MM.1S (cell line): Measurements from ENCODE around the gene SNF8.

Source experiments
- EZH2 ChIP-seq: fragments of 300-600 bp; sonication (generic); optimal IDR thresholded peaks from 2 replicates; pipeline ENCODE3; 2017; ENCODE audit warnings: low read depth, mild to moderate bottlenecking, antibody characterized with exemption, low read length, mixed read lengths
- TF ChIP-seq, protein P1 (sequence below): fragments of 300-600 bp; sonication (generic); IDR thresholded peaks from 2 replicates; pipeline ENCODE4 v1.5.1; 2016; ENCODE audit warnings: antibody characterized with exemption, low read length, mixed read lengths

DNA sequence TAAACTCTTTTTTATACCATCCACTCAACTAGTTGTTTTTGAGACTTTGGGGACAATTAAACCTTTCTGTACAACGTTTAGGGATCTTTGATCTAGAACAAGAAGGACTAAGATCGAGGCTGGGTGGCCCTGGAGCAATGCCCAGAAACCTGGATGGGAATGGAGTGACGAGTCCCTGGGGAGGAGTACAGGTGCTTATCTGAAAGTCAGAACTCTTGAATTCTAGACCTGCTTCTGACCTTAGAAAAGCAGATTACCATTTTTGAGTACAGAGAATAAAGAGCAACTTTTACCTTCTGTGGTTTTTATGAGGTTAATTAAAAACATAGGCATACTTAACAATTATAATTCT, 18.7 kb downstream of the SNF8 start:
- TF ChIP-seq, protein P1, sequence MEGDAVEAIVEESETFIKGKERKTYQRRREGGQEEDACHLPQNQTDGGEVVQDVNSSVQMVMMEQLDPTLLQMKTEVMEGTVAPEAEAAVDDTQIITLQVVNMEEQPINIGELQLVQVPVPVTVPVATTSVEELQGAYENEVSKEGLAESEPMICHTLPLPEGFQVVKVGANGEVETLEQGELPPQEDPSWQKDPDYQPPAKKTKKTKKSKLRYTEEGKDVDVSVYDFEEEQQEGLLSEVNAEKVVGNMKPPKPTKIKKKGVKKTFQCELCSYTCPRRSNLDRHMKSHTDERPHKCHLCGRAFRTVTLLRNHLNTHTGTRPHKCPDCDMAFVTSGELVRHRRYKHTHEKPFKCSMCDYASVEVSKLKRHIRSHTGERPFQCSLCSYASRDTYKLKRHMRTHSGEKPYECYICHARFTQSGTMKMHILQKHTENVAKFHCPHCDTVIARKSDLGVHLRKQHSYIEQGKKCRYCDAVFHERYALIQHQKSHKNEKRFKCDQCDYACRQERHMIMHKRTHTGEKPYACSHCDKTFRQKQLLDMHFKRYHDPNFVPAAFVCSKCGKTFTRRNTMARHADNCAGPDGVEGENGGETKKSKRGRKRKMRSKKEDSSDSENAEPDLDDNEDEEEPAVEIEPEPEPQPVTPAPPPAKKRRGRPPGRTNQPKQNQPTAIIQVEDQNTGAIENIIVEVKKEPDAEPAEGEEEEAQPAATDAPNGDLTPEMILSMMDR = no peak
- no peak for TF ChIP-seq EZH2
